A549 (cell line): ENCODE measurements around the gene VGLL3.

Source experiments
- CTCF ChIP-seq: fragments of >200 bp; sonication (Bioruptor Twin); formaldehyde crosslinking; IDR thresholded peaks from 3 replicates; pipeline ENCODE4 v1.5.1; 2016
- EP300 ChIP-seq, 2 experiments: fragments of >200 bp; sonication (Bioruptor Twin); formaldehyde crosslinking; IDR thresholded peaks; 2 replicates in 1 of 2; 3 replicates in 1 of 2; pipeline ENCODE4 v1.6.1; 2016 to 2017
- JUN ChIP-seq, 2 experiments: fragments of >200 bp; sonication (Bioruptor Twin); formaldehyde crosslinking; IDR thresholded peaks; 2 replicates in 1 of 2; 3 replicates in 1 of 2; pipeline ENCODE4 v1.6.1; 2016 to 2017
- MAFK ChIP-seq: fragments of 450-650 bp; IDR thresholded peaks from 2 replicates; pipeline ENCODE4 v1.6.1; 2014; ENCODE audit not compliant: partially characterized antibody
- MYC ChIP-seq: IDR thresholded peaks from 2 replicates; pipeline ENCODE4 v1.6.1; 2012; ENCODE audit warnings: mild to moderate bottlenecking, inconsistent platforms, low read length, improper control_type of control experiment, borderline replicate concordance
- POLR2A ChIP-seq: IDR thresholded peaks from 2 replicates; pipeline ENCODE4 v1.6.1; 2012; ENCODE audit warnings: mild to moderate bottlenecking, low read length
- RCOR1 ChIP-seq: fragments of 150-350 bp; IDR thresholded peaks from 2 replicates; pipeline ENCODE4 v1.6.1; 2014; ENCODE audit warnings: antibody characterized with exemption, low read length, low read depth
- ZFP36 ChIP-seq: fragments of 450-650 bp; IDR thresholded peaks from 2 replicates; pipeline ENCODE4 v1.6.1; 2014; ENCODE audit warnings: borderline replicate concordance; ENCODE audit not compliant: partially characterized antibody

- TF ChIP-seq CTCF = no peak
- TF ChIP-seq POLR2A = no peak
- TF ChIP-seq MYC = no peak
- TF ChIP-seq JUN (IDR thresholded peaks at IDR 0.05) = no peak
- no peak for TF ChIP-seq EP300 (IDR thresholded peaks at IDR 0.05)
- no peak for TF ChIP-seq ZFP36
- TF ChIP-seq MAFK = no peak
- TF ChIP-seq RCOR1 = no peak
Measured at GRCh38 chr3:86948822-86949221, 42.1 kb downstream of the VGLL3 start.
